Tibial nerve (tissue), 4 donors: ENCODE results near the gene GNG7. TPM values are rescaled to one million over a fixed set of nuclear protein-coding genes. Genes with fewer than 3 reads are reported as not detected.
"Not testable (repeated sequence)": the region's sequence is repeated elsewhere in the genome, so short reads cannot be mapped to it uniquely, and the experiment has no call there.

ENCODE experiments used
- DNase-seq, 2 donors: peaks; one replicate each; pipeline ENCODE4 v3.0.0-alpha.2; 2019; ENCODE audit warnings: low spot score in 2 of 2
- H3K27ac ChIP-seq, 4 donors: fragments of 200-600 bp; sonication (generic) in 3 of 4; one replicate each; pipeline ENCODE4 v1.5.1; 2017 to 2019; ENCODE audit warnings: mild to moderate bottlenecking in 1 of 4
- H3K27me3 ChIP-seq, 2 donors: fragments of 200-600 bp; sonication (generic) in 1 of 2; one replicate each; pipeline versions ENCODE4 v1.5.1 to v1.6.0; 2017 to 2019
- H3K36me3 ChIP-seq, 3 donors: fragments of 200-600 bp; sonication (generic); one replicate each; pipeline ENCODE4 v1.5.1; 2018 to 2019
- H3K4me1 ChIP-seq, 4 donors: fragments of 200-600 bp; sonication (generic) in 3 of 4; one replicate each; pipeline ENCODE4 v1.5.1; 2017 to 2019
- H3K4me3 ChIP-seq, 4 donors: fragments of 200-600 bp; sonication (generic) in 3 of 4; one replicate each; pipeline ENCODE4 v1.5.1; 2017 to 2019; ENCODE audit warnings: mild to moderate bottlenecking in 1 of 4, moderate library complexity in 1 of 4
- H3K9me3 ChIP-seq, 4 donors: fragments of 200-600 bp; sonication (generic) in 3 of 4; one replicate each; pipeline ENCODE4 v1.5.1; 2017 to 2019
- CTCF ChIP-seq, 5 experiments: fragments of 200-600 bp in 3 of 5; fragments of 450-650 bp in 2 of 5; sonication (generic) in 3 of 5; IDR thresholded peaks; one replicate each; pipeline ENCODE4 v1.5.1; 2016 to 2019; ENCODE audit warnings: antibody characterized with exemption in 5 of 5, mild to moderate bottlenecking in 3 of 5, moderate library complexity in 2 of 5
- EP300 ChIP-seq, 2 donors: sonication (generic); formaldehyde crosslinking; IDR thresholded peaks; one replicate each; pipeline ENCODE4 v1.6.1; 2017; ENCODE audit warnings: antibody characterized with exemption in 2 of 2, mild to moderate bottlenecking in 1 of 2
- POLR2A ChIP-seq, 2 donors: fragments of 450-650 bp; IDR thresholded peaks; one replicate each; pipeline ENCODE4 v1.6.1; 2017; ENCODE audit warnings: antibody characterized with exemption in 2 of 2, mild to moderate bottlenecking in 2 of 2, moderate library complexity in 2 of 2
- WGBS, 2 donors: methylation state at CpG; one replicate each; pipeline ENCODE4 v1.1.5; 2018; 5-methylcytosine and 5-hydroxymethylcytosine counted together
- total RNA-seq, 4 donors: library from RNA; depleted of rRNA; stranded (reverse); fragments of >200 nt; gene quantifications; one replicate each; pipeline ENCODE4 v1.1.0, GENCODE V29; 2016

Gene GNG7
- total RNA-seq, 4 donors from 2014 or later: 2.6 to 5.3 (median 3.5) TPM

- DNase-seq: peak; percentile 73 to 78
- peak overlapping the region in 2 of 4 donors; percentile 3 to 28 for H3K4me3 ChIP-seq
Measured at GRCh38 chr19:2540646-2541454, 161.6 kb downstream of the GNG7 start.

GRCh38 chr19:2540251-2540645 lies 162.2 kb downstream of the GNG7 start:
- no peak for DNase-seq
- Histone ChIP-seq H3K36me3 (no peaks in the 10 kb centered on the region), H3K27ac (peak overlapping the region; percentile 77 to 95 (median 88)), H3K4me3 (peak overlapping the region in 2 of 4 donors; percentile 3 to 28), H3K27me3 (no peaks in the 10 kb centered on the region), H3K9me3 (no peaks in the 10 kb centered on the region), H3K4me1 (peaks cover 0 to 64% (median 51%) of the 10 kb centered on the region in 4 donors)
- 80 to 92% methylated on average over 4 to 12 of the region's 12 CpGs for WGBS, 2 donors
- TF ChIP-seq EP300 (IDR thresholded peaks at IDR 0.05) (no peak), CTCF (IDR thresholded peaks at IDR 0.05) (no peak), POLR2A (IDR thresholded peaks at IDR 0.05) (no peak)

More at GRCh38 chr19:2540646-2541454, 161.6 kb downstream of the GNG7 start:
- peak overlapping the region; percentile 77 to 95 (median 88) for H3K27ac ChIP-seq
- TF ChIP-seq CTCF (IDR thresholded peaks at IDR 0.05) (peak in 2 of 5 experiments; percentile 56), POLR2A (IDR thresholded peaks at IDR 0.05) (peak in 1 of 2 donors; percentile 26), EP300 (IDR thresholded peaks at IDR 0.05) (peak; percentile 63 to 81)
- no peaks in the 10 kb centered on the region for H3K36me3 ChIP-seq
- H3K4me1 ChIP-seq: peaks cover 1 to 70% (median 57%) of the 10 kb centered on the region in 4 donors
- WGBS, 2 donors: 32 to 36% methylated on average over 29 to 35 of the region's 35 CpGs
- no peaks in the 10 kb centered on the region for H3K9me3 ChIP-seq
- no peaks in the 10 kb centered on the region for H3K27me3 ChIP-seq

- no peak for DNase-seq
- H3K36me3 ChIP-seq: no peaks in the 10 kb centered on the region
- no peak overlapping the region for H3K27ac ChIP-seq
- H3K9me3 ChIP-seq: peaks cover 0 to 10% (median 0%) of the 10 kb centered on the region in 4 donors
- H3K4me3 ChIP-seq: no peak overlapping the region
- 93 to 96% methylated on average over 10 of the region's 10 CpGs for WGBS, 2 donors
- TF ChIP-seq EP300 (IDR thresholded peaks at IDR 0.05): no peak
- no peak for TF ChIP-seq CTCF (IDR thresholded peaks at IDR 0.05)
- TF ChIP-seq POLR2A (IDR thresholded peaks at IDR 0.05): no peak
- H3K27me3 ChIP-seq: no peaks in the 10 kb centered on the region
- peaks cover 0 to 51% (median 31%) of the 10 kb centered on the region in 4 donors for H3K4me1 ChIP-seq
Measured at GRCh38 chr19:2538096-2538757, 164.3 kb downstream of the GNG7 start.

GRCh38 chr19:2537584-2537983 lies 164.9 kb downstream of the GNG7 start:
- not testable (repeated sequence) for H3K4me3 ChIP-seq, DNase-seq
- 81 to 84% methylated on average over 9 of the region's 9 CpGs for WGBS, 2 donors

GRCh38 chr19:2536461-2536860 lies 166.0 kb downstream of the GNG7 start:
- Histone ChIP-seq H3K36me3 (no peaks in the 10 kb centered on the region), H3K4me1 (peaks cover 4 to 34% (median 16%) of the 10 kb centered on the region in 4 donors), H3K4me3 (no peak overlapping the region), H3K27me3 (no peaks in the 10 kb centered on the region), H3K9me3 (peaks cover 0 to 19% (median 0%) of the 10 kb centered on the region in 4 donors), H3K27ac (peak overlapping the region in 2 of 4 donors; percentile 64 to 75)
- no peak for TF ChIP-seq EP300 (IDR thresholded peaks at IDR 0.05)
- TF ChIP-seq CTCF (IDR thresholded peaks at IDR 0.05): no peak
- no peak for TF ChIP-seq POLR2A (IDR thresholded peaks at IDR 0.05)
- WGBS, 2 donors: 43 to 51% methylated on average over 12 of the region's 12 CpGs
- DNase-seq: no peak

More at GRCh38 chr19:2537584-2537983, 164.9 kb downstream of the GNG7 start:
- Histone ChIP-seq H3K4me1 (peaks cover 4 to 45% (median 24%) of the 10 kb centered on the region in 4 donors), H3K9me3 (peaks cover 0 to 11% (median 0%) of the 10 kb centered on the region in 4 donors)
- not testable (repeated sequence) for H3K27me3 ChIP-seq, H3K36me3 ChIP-seq, H3K27ac ChIP-seq
